Peyer's patch (tissue), 4 donors: ENCODE results near the gene NT5DC4.

Experiments used
- CTCF ChIP-seq, 6 experiments: fragments of 450-650 bp in 4 of 6; fragments of 200-600 bp in 2 of 6; sonication (generic) in 1 of 6; IDR thresholded peaks; one replicate each; pipeline ENCODE4 v1.5.1; 2017 to 2019; ENCODE audit warnings: antibody characterized with exemption in 6 of 6, mild to moderate bottlenecking in 3 of 6, moderate library complexity in 1 of 6
- POLR2A ChIP-seq, 2 donors: fragments of 450-650 bp; IDR thresholded peaks; one replicate each; pipeline ENCODE4 v1.5.1; 2017; ENCODE audit warnings: antibody characterized with exemption in 2 of 2, mild to moderate bottlenecking in 2 of 2, moderate library complexity in 2 of 2

GRCh38 chr2:112783187-112783714, 62.4 kb downstream of the NT5DC4 start:
- TF ChIP-seq CTCF (IDR thresholded peaks at IDR 0.05) = no peak
- TF ChIP-seq POLR2A (IDR thresholded peaks at IDR 0.05) = no peak
